Adrenal gland (tissue), 12 donors: ENCODE data around the gene ERC1. TPM values are rescaled to one million over a fixed set of nuclear protein-coding genes. Genes with fewer than 3 reads are reported as not detected.

Experiments
- DNase-seq, 7 donors: peaks; one replicate each; pipeline ENCODE4 v3.0.0-alpha.2; 2019 to 2020
- H3K27ac ChIP-seq, 5 donors: fragments of 200-600 bp; sonication (generic) in 4 of 5; 1 replicate in 3 of 5; 2 replicates in 2 of 5; pipeline versions ENCODE4 v1.5.1 to v1.8.0; 2016 to 2020; ENCODE audit warnings: mild to moderate bottlenecking in 1 of 5
- H3K27me3 ChIP-seq: fragments of 200-600 bp; 2 replicates; pipeline ENCODE4 v1.8.0; 2021
- H3K36me3 ChIP-seq, 2 donors: fragments of 200-600 bp; replicated peaks in 1 of 2; 1 replicate in 1 of 2; 2 replicates in 1 of 2; pipeline versions ENCODE4 v1.5.1 to v1.8.0; 2018 to 2022
- H3K4me1 ChIP-seq, 2 donors: fragments of 200-600 bp; replicated peaks in 1 of 2; 1 replicate in 1 of 2; 2 replicates in 1 of 2; pipeline versions ENCODE4 v1.5.1 to v1.8.0; 2018 to 2021
- H3K4me3 ChIP-seq, 4 donors: fragments of 200-600 bp; sonication (generic) in 3 of 4; one replicate each; pipeline ENCODE4 v1.5.1; 2016 to 2018
- H3K9me3 ChIP-seq, 3 donors: fragments of 200-600 bp; sonication (generic) in 1 of 3; replicated peaks in 1 of 3; 1 replicate in 2 of 3; 2 replicates in 1 of 3; pipeline versions ENCODE4 v1.5.1 to v1.8.0; 2016 to 2021
- CTCF ChIP-seq, 6 experiments: fragments of 450-650 bp in 4 of 6; fragments of 200-600 bp in 2 of 6; sonication (generic) in 1 of 6; IDR thresholded peaks; 1 replicate in 5 of 6; 2 replicates in 1 of 6; pipeline versions ENCODE4 v1.5.1 to v1.8.0; 2016 to 2021; ENCODE audit warnings: antibody characterized with exemption in 6 of 6, mild to moderate bottlenecking in 2 of 6, moderate library complexity in 1 of 6
- POLR2A ChIP-seq, 2 donors: fragments of 450-650 bp; IDR thresholded peaks; one replicate each; pipeline ENCODE4 v1.6.1; 2017; ENCODE audit warnings: antibody characterized with exemption in 2 of 2, mild to moderate bottlenecking in 2 of 2, moderate library complexity in 1 of 2
- WGBS, 4 donors: extraction: QIAGEN DNeasy Blood & Tissue Kit in 2 of 4; methylation state at CpG; one replicate each; pipeline versions ENCODE4 v1.1.5 to v1.1.7; 2013 to 2017; 5-methylcytosine and 5-hydroxymethylcytosine counted together
- intact Hi-C, 2 donors: fragments of 100-400 bp; cut with DNase I; formaldehyde crosslinking; loops; one replicate each; pipeline versions ENCODE4 v1.14.1 to v1.15.0; 2022 to 2023
- polyA plus RNA-seq, 3 donors: library from polyadenylated mRNA; stranded (reverse); fragments of 200-250 nt in 2 of 3; fragments of 350-450 nt in 1 of 3; fragmentation: Illumina TruSeq in 1 of 3; extraction: RNeasy Lipid Tissue Mini Kit (QIAGEN cat#74804) in 1 of 3; gene quantifications; one replicate each; pipeline ENCODE4 v1.2.3, GENCODE V29; 2013 to 2014
- total RNA-seq, 9 donors: library from RNA; depleted of rRNA in 4 of 9; stranded (reverse); fragments of >200 nt in 4 of 9; fragments of 120-200 nt in 1 of 9; fragmentation: NEBNext Ultra II Directional in 1 of 9; extraction: Animal tissue kit (Norgen Biotek cat#: 25700) in 1 of 9; gene quantifications; one replicate each; pipeline versions ENCODE4 v1.1.0 to v1.2.4, GENCODE V29; 2013 to 2023
- donor health status: healthy with polysubstance abuse.
- donor health status: Bipolar disorder and iron deficiency.
- donor health status: DM: yes; HTN: yes; CAD: no.
- donor health status: DM: no; HTN: no; CAD: no.
- donor health status: DM: no; HTN: no; CAD: no.
- donor health status: DM: yes; HTN: yes; CAD: no.

ERC1 gene
- total and polyA plus RNA-seq, 12 donors, result 4.1 to 79.5 (median 40.2) TPM

- intact Hi-C loops, result no loop called here
- 91 to 100% (median 97%) methylated on average over 2 of the region's 2 CpGs for WGBS, 4 donors
- TF ChIP-seq CTCF (IDR thresholded peaks at IDR 0.05), result no peak
- no peak for TF ChIP-seq POLR2A (IDR thresholded peaks at IDR 0.05)
Observed at GRCh38 chr12:1126091-1126490, 135.1 kb downstream of the ERC1 start.

DNA sequence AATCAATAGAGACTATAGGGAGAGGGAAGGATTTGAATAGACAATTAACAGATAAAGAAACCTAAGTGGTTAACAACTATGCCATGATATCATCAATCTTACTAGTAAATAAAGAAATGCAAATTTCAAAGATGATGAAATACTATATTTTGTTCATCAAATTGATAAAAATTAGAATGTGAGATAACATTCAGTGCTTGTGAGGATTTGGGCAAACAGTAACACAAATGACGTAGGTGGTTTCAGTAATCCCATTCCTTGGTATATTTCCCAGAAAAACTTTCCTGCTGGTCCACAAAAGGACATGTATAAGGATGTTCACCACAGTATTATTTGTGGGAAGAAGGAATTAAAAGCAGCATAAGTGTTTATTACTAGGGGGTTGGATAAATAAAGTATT lies 136.0 kb downstream of the ERC1 start:
- Histone ChIP-seq H3K9me3 (no peaks in the 10 kb centered on the region), H3K4me3 (no peak overlapping the region), H3K4me1 (no peaks in the 10 kb centered on the region), H3K36me3 (no peaks in the 10 kb centered on the region), H3K27me3 (no peaks in the 10 kb centered on the region), H3K27ac (no peak overlapping the region)
- intact Hi-C loops, result no loop called here
- WGBS, 4 donors, result 94 to 100% (median 97%) methylated on average over 1 of the region's 1 CpG
- no peak for DNase-seq
- TF ChIP-seq CTCF (IDR thresholded peaks at IDR 0.05) (no peak), POLR2A (IDR thresholded peaks at IDR 0.05) (no peak)

More at GRCh38 chr12:1126091-1126490, 135.1 kb downstream of the ERC1 start:
- no peak for DNase-seq
- H3K4me3 ChIP-seq, result no peak overlapping the region
- no peaks in the 10 kb centered on the region for H3K9me3 ChIP-seq
- no peaks in the 10 kb centered on the region for H3K36me3 ChIP-seq
- no peaks in the 10 kb centered on the region for H3K4me1 ChIP-seq
- H3K27ac ChIP-seq, result no peak overlapping the region
- no peaks in the 10 kb centered on the region for H3K27me3 ChIP-seq

GRCh38 chr12:1130164-1130563 lies 139.1 kb downstream of the ERC1 start:
- TF ChIP-seq POLR2A (IDR thresholded peaks at IDR 0.05) (no peak), CTCF (IDR thresholded peaks at IDR 0.05) (no peak)
- H3K9me3 ChIP-seq, result no peaks in the 10 kb centered on the region
- DNase-seq, result no peak
- no peaks in the 10 kb centered on the region for H3K27me3 ChIP-seq
- WGBS, 4 donors, result 44 to 71% (median 69%) methylated on average over 3 of the region's 3 CpGs
- no peak overlapping the region for H3K27ac ChIP-seq
- intact Hi-C loops, result no loop called here
- H3K36me3 ChIP-seq, result no peaks in the 10 kb centered on the region
- no peaks in the 10 kb centered on the region for H3K4me1 ChIP-seq
- H3K4me3 ChIP-seq, result no peak overlapping the region

GRCh38 chr12:1130571-1130970 lies 139.5 kb downstream of the ERC1 start:
- H3K27me3 ChIP-seq, result no peaks in the 10 kb centered on the region
- H3K4me3 ChIP-seq, result no peak overlapping the region
- WGBS, 4 donors, result 89 to 93% (median 90%) methylated on average over 4 of the region's 4 CpGs
- DNase-seq, result no peak
- H3K27ac ChIP-seq, result no peak overlapping the region
- TF ChIP-seq POLR2A (IDR thresholded peaks at IDR 0.05) (no peak), CTCF (IDR thresholded peaks at IDR 0.05) (no peak)
- no peaks in the 10 kb centered on the region for H3K9me3 ChIP-seq
- H3K4me1 ChIP-seq, result no peaks in the 10 kb centered on the region
- intact Hi-C loops, result no loop called here
- no peaks in the 10 kb centered on the region for H3K36me3 ChIP-seq
